GM18519 (cell line): ENCODE results near the gene ASTN2.
A peak's percentile ranks its signal among the peaks of the same experiment; 100 is the strongest.
"Not testable (repeated sequence)": the region's sequence is repeated elsewhere in the genome, so short reads cannot be mapped to it uniquely, and the experiment has no call there.

Experiments
- ATAC-seq: cut with Tn5 transposase; IDR thresholded peaks from one replicate; pipeline ENCODE4 v1.9.1; 2021; ENCODE audit warnings: mild to moderate bottlenecking, moderate library complexity; ENCODE audit not compliant: unreplicated experiment, low FRiP score

The ASTN2 gene

DNA sequence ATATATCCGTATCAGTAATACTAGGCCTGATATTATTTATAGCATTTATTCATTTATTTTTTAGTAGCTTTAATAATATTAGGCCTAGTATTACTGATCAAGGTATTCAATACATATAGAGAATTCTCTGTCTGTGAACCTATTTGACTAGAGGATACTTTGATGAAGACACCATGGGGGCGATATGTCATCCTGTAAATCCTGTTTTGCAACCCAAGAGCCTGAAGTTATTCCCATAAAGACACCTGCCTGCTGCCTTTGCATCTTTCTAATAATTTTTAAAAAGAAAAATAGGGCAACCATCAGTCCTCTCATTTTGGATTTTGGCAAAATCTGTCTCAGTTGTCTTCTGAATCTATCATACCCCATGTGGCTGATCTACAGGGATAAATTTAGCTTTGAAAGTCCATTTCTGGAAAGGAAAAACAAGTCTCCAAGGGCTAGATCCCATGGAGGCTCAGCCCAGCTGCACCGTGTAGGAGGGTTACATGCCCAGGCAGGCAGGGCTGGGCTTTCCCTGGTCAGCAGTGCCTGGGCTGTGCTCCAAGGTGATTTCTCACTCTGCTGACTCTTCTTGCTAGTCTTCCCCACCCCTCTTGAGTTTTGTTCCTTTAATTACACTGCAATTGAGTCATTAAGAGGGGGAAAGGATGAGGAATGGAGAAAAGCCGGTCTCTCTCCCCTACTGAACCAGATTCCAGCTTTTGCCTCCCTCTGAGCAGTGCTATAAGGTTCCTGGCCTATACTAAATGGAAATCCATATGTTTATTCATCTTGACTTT is 558.8 kb downstream of the ASTN2 start:
- no peak for ATAC-seq

- no peak for ATAC-seq
These were observed 565.1 kb downstream of the ASTN2 start for GRCh38 chr9:116849721-116850120.

GRCh38 chr9:116844621-116845020 is 570.2 kb downstream of the ASTN2 start:
- ATAC-seq: no peak

DNA sequence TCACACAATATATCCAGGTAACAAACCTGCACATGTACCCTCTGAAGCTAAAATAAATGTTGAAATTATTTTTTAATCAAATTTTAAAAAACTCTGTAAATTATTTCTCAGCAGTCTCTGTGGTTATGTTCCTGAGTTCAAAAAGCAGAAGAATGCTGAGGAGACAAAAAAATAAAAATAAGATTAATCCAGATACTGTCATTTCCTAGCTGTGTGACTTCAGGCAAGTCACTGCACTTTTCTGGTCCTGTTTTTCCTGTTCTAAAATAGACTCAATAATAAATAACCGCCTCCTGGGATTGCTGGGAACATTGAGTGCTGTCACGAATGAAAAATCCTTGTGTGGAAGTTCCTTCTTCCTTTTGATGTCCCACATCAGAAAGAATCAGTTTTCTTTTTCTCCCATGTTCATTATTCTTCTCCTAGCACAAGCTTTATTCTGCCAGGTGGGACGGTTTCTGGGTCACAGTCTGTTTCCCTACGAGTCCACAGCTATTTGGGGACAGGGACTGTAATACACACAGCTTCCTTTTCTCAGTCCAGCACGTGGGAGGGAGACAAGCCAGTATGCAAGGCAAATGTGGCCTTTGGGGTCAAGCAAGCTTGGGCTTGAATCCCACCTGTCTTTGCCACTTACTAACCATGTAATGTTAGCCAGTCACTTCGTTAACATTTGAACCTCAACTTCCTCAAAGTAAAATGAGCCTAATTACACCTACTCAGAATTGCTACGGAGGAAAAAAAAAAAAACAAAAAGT is 570.8 kb downstream of the ASTN2 start:
- no peak for ATAC-seq

DNA sequence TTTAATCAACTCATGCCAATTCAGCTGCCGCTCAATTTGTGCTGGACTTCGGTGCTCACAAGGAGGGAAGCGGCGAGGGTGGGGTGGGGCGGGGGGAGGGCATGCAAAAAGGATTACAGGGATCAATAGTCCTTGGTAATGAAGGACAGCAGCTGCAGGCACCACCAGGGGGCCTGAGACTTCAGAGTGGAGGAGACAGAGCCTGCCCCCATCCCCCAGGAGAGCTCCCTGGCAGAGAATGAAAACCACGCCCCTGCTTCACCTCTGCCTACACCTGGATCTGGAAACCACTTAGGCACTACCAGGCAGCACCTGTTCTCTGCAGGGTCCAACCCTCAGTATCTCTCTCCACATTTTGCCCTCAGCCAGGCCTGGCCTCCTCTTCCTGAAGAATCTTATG is 572.2 kb downstream of the ASTN2 start:
- no peak for ATAC-seq

DNA sequence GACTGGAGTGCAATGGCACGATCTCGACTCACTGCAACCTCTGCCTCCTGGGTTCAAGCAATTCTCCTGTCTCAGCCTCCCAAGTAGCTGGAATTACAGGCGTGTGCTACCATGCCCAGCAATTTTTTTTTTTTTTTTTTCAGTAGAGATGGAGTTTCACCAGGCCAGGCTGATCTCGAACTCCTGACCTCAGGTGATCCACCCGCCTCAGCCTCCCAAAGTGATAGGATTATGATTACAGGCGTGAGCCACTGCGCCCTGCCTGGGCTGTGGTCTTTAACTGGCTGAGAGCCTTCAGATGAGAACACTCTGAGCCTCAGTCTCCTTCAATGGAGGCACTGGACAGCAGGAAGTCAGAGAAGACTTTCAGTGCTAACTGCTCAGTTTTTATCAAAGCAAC is 576.4 kb downstream of the ASTN2 start:
- not testable (repeated sequence) for ATAC-seq

DNA sequence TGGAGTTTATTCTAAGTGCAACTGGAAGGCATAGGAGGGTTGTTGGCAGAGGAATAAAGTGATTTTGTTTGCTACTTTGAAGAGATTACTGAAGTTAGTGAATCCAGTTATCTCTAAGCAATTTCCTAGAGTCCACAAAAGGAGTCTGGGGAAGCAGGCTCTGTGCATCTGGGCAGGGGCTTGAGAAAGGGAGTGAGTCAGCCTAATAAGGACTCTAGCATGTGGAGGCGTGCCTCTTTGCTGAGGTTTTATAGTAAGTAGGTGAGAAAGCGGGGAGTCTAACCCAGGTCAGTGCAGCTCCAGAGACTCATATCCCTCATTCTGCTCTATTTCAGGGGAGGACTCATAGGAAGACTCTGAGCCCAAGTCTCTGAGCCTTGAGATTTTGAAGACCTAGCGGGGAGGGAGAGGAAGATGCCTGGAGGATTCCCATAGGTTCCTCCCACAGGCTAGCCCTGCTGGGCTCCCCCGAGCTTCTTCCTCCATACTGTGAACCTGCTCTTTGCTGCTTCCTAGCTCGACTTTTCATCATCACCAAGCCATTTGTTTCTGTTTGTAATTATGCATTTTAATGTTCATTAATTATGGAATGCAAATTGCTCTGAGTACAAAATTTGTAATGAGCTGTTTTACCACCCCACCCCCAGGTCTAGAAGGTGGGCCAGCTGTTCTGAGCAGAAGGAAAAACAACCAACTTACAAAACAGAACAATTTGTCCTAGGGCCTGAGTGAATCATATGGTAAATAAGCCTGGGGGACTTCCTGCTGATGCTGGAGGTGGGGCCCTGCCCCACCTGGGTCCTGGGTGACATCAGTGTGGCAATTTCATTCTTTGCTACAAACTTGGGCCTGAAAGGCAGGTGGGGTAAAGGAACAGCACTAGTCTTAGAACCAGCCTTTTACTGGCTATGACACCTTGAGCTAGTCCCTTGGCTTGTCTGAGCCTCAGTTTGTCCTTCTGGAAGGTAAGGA is 577.6 kb downstream of the ASTN2 start:
- no peak for ATAC-seq

DNA sequence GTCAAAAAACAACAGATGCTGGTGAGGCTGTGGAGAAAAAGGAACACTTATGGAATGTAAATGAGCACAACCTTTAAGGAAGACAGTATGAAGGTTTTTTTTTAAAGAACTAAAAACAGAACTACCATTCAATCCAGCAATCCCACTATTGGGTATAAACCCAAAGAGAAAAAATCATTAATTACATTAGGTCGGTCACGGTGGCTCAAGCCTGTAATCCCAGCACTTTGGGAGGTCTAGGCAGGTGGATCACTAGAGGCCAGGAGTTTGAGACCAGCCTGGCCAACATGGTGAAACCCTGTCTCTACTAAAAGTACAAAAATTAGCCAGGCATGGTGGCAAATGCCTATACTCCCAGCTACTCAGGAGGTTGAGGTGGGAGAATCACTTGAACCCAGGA is 584.5 kb downstream of the ASTN2 start:
- ATAC-seq: not testable (repeated sequence)

- ATAC-seq: no peak
These were observed 593.1 kb downstream of the ASTN2 start for GRCh38 chr9:116821633-116822229.

DNA sequence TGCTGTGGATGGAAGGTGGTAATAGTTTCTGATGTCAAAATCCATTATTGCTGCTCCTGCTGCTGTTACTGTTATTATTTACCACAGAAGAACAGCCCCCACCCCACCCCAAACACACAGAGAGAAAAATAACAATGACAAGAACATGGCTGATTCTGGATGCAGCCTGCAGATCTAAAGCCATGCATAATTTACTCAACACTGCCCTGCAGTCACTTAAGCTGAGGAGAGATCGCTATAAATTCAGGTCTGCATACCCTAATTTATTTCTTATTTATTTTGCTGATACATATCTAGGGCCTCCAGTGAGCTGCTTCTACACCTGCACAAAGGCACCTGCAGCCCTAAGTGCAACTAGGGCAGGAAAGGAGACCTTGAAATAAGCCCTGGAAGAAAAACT is 595.7 kb downstream of the ASTN2 start:
- no peak for ATAC-seq

DNA sequence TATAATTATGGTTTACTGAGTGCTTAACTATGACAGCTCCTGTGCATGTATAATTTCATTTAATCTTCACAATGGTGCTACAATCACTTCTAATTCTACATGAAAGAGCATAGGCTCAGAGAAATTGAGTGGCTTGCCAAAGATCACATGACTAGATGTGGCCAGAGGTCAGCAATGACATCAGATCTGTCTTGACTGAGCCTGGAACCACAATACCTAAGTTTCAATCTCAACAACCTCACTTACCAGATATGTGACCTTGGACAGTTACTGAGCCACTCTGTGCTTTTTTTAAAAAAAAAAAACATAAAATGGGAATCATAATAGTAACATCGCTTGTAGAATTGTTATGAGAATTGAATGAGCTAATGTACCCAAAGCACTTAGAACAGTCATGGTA is 597.1 kb downstream of the ASTN2 start:
- ATAC-seq: peak; percentile 56

GRCh38 chr9:116816484-116816883 is 598.4 kb downstream of the ASTN2 start:
- ATAC-seq: no peak

- no peak for ATAC-seq
These were observed 599.0 kb downstream of the ASTN2 start for GRCh38 chr9:116815835-116816234.

DNA sequence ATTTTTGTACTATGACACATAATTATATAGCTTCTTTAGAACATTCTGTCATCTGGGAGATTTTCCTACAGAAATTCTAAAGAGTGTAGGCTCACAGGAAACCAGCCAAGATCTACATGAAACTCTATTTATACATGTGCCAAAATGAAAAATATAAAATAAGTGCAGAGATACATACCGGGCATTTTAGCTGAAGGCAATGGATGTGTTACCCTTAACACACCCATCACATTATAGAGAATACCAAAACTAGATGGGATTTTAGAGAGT is 601.9 kb downstream of the ASTN2 start:
- ATAC-seq: no peak

- ATAC-seq: no peak
These were observed 602.4 kb downstream of the ASTN2 start for GRCh38 chr9:116812231-116813030.

- ATAC-seq: no peak
These were observed 605.2 kb downstream of the ASTN2 start for GRCh38 chr9:116809656-116810055.

DNA sequence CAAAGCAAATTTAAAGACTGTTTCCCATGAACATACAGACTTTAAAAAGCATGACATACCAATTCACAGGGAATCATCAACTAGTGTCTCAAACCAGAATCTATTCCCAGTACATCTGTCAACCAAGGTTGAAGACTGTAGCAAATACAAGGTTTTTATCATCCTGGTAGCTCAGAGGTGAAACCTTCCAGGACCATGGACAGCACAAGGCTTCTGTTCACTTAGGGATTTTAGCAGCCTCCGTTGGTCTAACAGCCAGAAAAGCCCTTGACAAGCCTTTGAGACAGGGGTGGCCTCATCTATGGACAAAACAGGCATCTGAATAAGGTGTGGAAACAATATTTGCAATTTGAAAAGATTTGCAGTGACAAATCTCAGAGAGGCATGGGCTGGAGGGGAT is 608.8 kb downstream of the ASTN2 start:
- no peak for ATAC-seq

GRCh38 chr9:116800885-116801284 is 614.0 kb downstream of the ASTN2 start:
- ATAC-seq: peak; percentile 94

GRCh38 chr9:116800074-116800473 is 614.8 kb downstream of the ASTN2 start:
- ATAC-seq: no peak

- no peak for ATAC-seq
These were observed 616.3 kb downstream of the ASTN2 start for GRCh38 chr9:116798521-116798920.
